Muscle layer of duodenum (tissue), 2 donors: ENCODE data around the gene EVI5.

Source experiments
- H3K27ac ChIP-seq: one replicate; pipeline ENCODE4 v1.7.0; 2013; ENCODE audit warnings: mild to moderate bottlenecking, low read length
- H3K27me3 ChIP-seq: one replicate; pipeline ENCODE4 v1.7.0; 2013; ENCODE audit warnings: low read depth, mild to moderate bottlenecking, control low read depth, low read length
- H3K36me3 ChIP-seq, 2 donors: one replicate each; pipeline ENCODE4 v1.7.0; 2013; ENCODE audit warnings: low read length in 2 of 2, control low read depth in 1 of 2, mild to moderate bottlenecking in 1 of 2; ENCODE audit not compliant: insufficient read depth in 2 of 2, control insufficient read depth in 1 of 2
- H3K4me1 ChIP-seq, 2 donors: one replicate each; pipeline ENCODE4 v1.7.0; 2013; ENCODE audit warnings: low read length in 2 of 2, mild to moderate bottlenecking in 2 of 2, control low read depth in 1 of 2, moderate library complexity in 1 of 2; ENCODE audit not compliant: insufficient read depth in 2 of 2, control insufficient read depth in 1 of 2
- H3K4me3 ChIP-seq, 2 donors: one replicate each; pipeline ENCODE4 v1.7.0; 2013; ENCODE audit warnings: low read length in 2 of 2, low read depth in 1 of 2, mild to moderate bottlenecking in 1 of 2
- H3K9me3 ChIP-seq, 2 donors: one replicate each; pipeline ENCODE4 v1.7.0; 2013; ENCODE audit warnings: low read length in 2 of 2, control low read depth in 1 of 2, mild to moderate bottlenecking in 1 of 2; ENCODE audit not compliant: control insufficient read depth in 1 of 2
- donor health status: healthy.

The EVI5 gene

GRCh38 chr1:92768296-92768695 is 16.6 kb downstream of the EVI5 start:
- H3K4me1 ChIP-seq, result no peaks in the 10 kb centered on the region
- no peaks in the 10 kb centered on the region for H3K9me3 ChIP-seq
- H3K4me3 ChIP-seq, result no peak overlapping the region
- no peaks in the 10 kb centered on the region for H3K27me3 ChIP-seq
- H3K27ac ChIP-seq, result no peak overlapping the region
- H3K36me3 ChIP-seq, result no peaks in the 10 kb centered on the region

GRCh38 chr1:92764116-92764515 is 20.8 kb downstream of the EVI5 start:
- H3K27ac ChIP-seq, result no peak overlapping the region
- peaks cover 0 to 5% of the 10 kb centered on the region in 2 donors for H3K4me1 ChIP-seq
- H3K36me3 ChIP-seq, result no peaks in the 10 kb centered on the region
- no peak overlapping the region for H3K4me3 ChIP-seq
- no peaks in the 10 kb centered on the region for H3K9me3 ChIP-seq
- H3K27me3 ChIP-seq, result no peaks in the 10 kb centered on the region

- Histone ChIP-seq H3K36me3 (no peaks in the 10 kb centered on the region), H3K4me3 (no peak overlapping the region), H3K27ac (no peak overlapping the region), H3K4me1 (peaks cover 0 to 5% of the 10 kb centered on the region in 2 donors), H3K27me3 (no peaks in the 10 kb centered on the region), H3K9me3 (no peaks in the 10 kb centered on the region)
Observed at GRCh38 chr1:92762355-92762754, 22.6 kb downstream of the EVI5 start.

- H3K27ac ChIP-seq, result no peak overlapping the region
- no peaks in the 10 kb centered on the region for H3K36me3 ChIP-seq
- H3K27me3 ChIP-seq, result no peaks in the 10 kb centered on the region
- H3K4me1 ChIP-seq, result peaks cover 0 to 11% of the 10 kb centered on the region in 2 donors
- H3K4me3 ChIP-seq, result no peak overlapping the region
- no peaks in the 10 kb centered on the region for H3K9me3 ChIP-seq
Observed at GRCh38 chr1:92759361-92759760, 25.5 kb downstream of the EVI5 start.

GRCh38 chr1:92756537-92756936 is 28.4 kb downstream of the EVI5 start:
- no peaks in the 10 kb centered on the region for H3K27me3 ChIP-seq
- H3K27ac ChIP-seq, result peak overlapping the region; percentile 63
- no peaks in the 10 kb centered on the region for H3K9me3 ChIP-seq
- peaks cover 0 to 6% of the 10 kb centered on the region in 2 donors for H3K4me1 ChIP-seq
- no peaks in the 10 kb centered on the region for H3K36me3 ChIP-seq
- H3K4me3 ChIP-seq, result no peak overlapping the region

GRCh38 chr1:92755541-92756461 is 29.1 kb downstream of the EVI5 start:
- peak overlapping the region; percentile 63 for H3K27ac ChIP-seq

GRCh38 chr1:92754719-92755050 is 30.2 kb downstream of the EVI5 start:
- Histone ChIP-seq H3K4me1 (peaks cover 0 to 6% of the 10 kb centered on the region in 2 donors), H3K36me3 (no peaks in the 10 kb centered on the region), H3K27me3 (no peaks in the 10 kb centered on the region), H3K9me3 (no peaks in the 10 kb centered on the region), H3K4me3 (no peak overlapping the region), H3K27ac (no peak overlapping the region)

More at GRCh38 chr1:92755541-92756461, 29.1 kb downstream of the EVI5 start:
- Histone ChIP-seq H3K27me3 (no peaks in the 10 kb centered on the region), H3K9me3 (no peaks in the 10 kb centered on the region), H3K36me3 (no peaks in the 10 kb centered on the region), H3K4me1 (peaks cover 0 to 6% of the 10 kb centered on the region in 2 donors), H3K4me3 (no peak overlapping the region)

- no peak overlapping the region for H3K4me3 ChIP-seq
- no peaks in the 10 kb centered on the region for H3K36me3 ChIP-seq
- H3K4me1 ChIP-seq, result peaks cover 0 to 6% of the 10 kb centered on the region in 2 donors
- H3K27ac ChIP-seq, result no peak overlapping the region
- H3K27me3 ChIP-seq, result no peaks in the 10 kb centered on the region
- H3K9me3 ChIP-seq, result no peaks in the 10 kb centered on the region
Observed at GRCh38 chr1:92754000-92754718, 30.7 kb downstream of the EVI5 start.

- no peak overlapping the region for H3K27ac ChIP-seq
- H3K27me3 ChIP-seq, result no peaks in the 10 kb centered on the region
- H3K36me3 ChIP-seq, result no peaks in the 10 kb centered on the region
- H3K4me1 ChIP-seq, result peaks cover 0 to 10% of the 10 kb centered on the region in 2 donors
- no peaks in the 10 kb centered on the region for H3K9me3 ChIP-seq
- H3K4me3 ChIP-seq, result no peak overlapping the region
Observed at GRCh38 chr1:92752719-92753118, 32.2 kb downstream of the EVI5 start.

- Histone ChIP-seq H3K9me3 (no peaks in the 10 kb centered on the region), H3K4me3 (no peak overlapping the region), H3K27ac (no peak overlapping the region), H3K27me3 (no peaks in the 10 kb centered on the region), H3K36me3 (no peaks in the 10 kb centered on the region), H3K4me1 (peaks cover 0 to 5% of the 10 kb centered on the region in 2 donors)
Observed at GRCh38 chr1:92749024-92749634, 35.8 kb downstream of the EVI5 start.

GRCh38 chr1:92748138-92748537 is 36.8 kb downstream of the EVI5 start:
- no peaks in the 10 kb centered on the region for H3K9me3 ChIP-seq
- no peaks in the 10 kb centered on the region for H3K27me3 ChIP-seq
- H3K27ac ChIP-seq, result no peak overlapping the region
- H3K4me3 ChIP-seq, result no peak overlapping the region
- peaks cover 0 to 5% of the 10 kb centered on the region in 2 donors for H3K4me1 ChIP-seq
- H3K36me3 ChIP-seq, result no peaks in the 10 kb centered on the region
